ENCODE measurements around the gene PSMB2. TPM values are rescaled to one million over a fixed set of nuclear protein-coding genes. Genes with fewer than 3 reads are reported as not detected.

PSMB2 gene
- total RNA-seq, 4 donors from 2014 or later, result 16.1 to 41.6 (median 29.0) TPM

- Histone ChIP-seq H3K4me3 (no peak overlapping the region), H3K27me3 (no peaks in the 10 kb centered on the region), H3K36me3 (peaks cover 0 to 47% (median 13%) of the 10 kb centered on the region in 4 donors), H3K4me1 (peaks cover 17 to 40% (median 37%) of the 10 kb centered on the region in 4 donors), H3K9me3 (no peaks in the 10 kb centered on the region), H3K27ac (no peak overlapping the region)
- TF ChIP-seq, protein P1, sequence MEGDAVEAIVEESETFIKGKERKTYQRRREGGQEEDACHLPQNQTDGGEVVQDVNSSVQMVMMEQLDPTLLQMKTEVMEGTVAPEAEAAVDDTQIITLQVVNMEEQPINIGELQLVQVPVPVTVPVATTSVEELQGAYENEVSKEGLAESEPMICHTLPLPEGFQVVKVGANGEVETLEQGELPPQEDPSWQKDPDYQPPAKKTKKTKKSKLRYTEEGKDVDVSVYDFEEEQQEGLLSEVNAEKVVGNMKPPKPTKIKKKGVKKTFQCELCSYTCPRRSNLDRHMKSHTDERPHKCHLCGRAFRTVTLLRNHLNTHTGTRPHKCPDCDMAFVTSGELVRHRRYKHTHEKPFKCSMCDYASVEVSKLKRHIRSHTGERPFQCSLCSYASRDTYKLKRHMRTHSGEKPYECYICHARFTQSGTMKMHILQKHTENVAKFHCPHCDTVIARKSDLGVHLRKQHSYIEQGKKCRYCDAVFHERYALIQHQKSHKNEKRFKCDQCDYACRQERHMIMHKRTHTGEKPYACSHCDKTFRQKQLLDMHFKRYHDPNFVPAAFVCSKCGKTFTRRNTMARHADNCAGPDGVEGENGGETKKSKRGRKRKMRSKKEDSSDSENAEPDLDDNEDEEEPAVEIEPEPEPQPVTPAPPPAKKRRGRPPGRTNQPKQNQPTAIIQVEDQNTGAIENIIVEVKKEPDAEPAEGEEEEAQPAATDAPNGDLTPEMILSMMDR (IDR thresholded peaks at IDR 0.05), result no peak
- no peak for TF ChIP-seq EP300 (IDR thresholded peaks at IDR 0.05; ENCODE audit: low read depth)
- no peak for TF ChIP-seq POLR2AphosphoS5 (IDR thresholded peaks at IDR 0.05)
- in situ Hi-C loops (cut with MboI; ENCODE audit: low pct_ligation_motif_present in 1 of 4, low pct_unique_long_range_greater_than_20kb in 1 of 4, low sequenced_read_pairs in 3 of 4) (loop anchor here in 2 of 4 donors (25.0 kb wide), 2 partner anchors 92 to 367 kb away; partner anchors contain the start of gene SFPQ (in 2 of the 2)), intact Hi-C loops (cut with DNase I; ENCODE audit: low total_unique reads) (no loop called here)
- DNase-seq, result no peak
- WGBS, 2 donors (ENCODE audit: low coverage in 1 of 2), result 67 to 72% methylated on average over 2 of the region's 2 CpGs
These were observed 87.5 kb downstream of the PSMB2 start for GRCh38 chr1:35553851-35554250.

Other genes with a start within 250 kb of the PSMB2 start
- 100 to 1,000 TPM in 2 of 4 donors, 10 to 100 TPM in 2; 91.7 to 112 (median 97.6) TPM for gene KIAA0319L, start 84.1 kb downstream of the PSMB2 start, total RNA-seq
- 10 to 100 TPM in 1 of 4 donors, 1 to 10 TPM in 3; 6.7 to 11.3 (median 9.5) TPM for gene NCDN, start 83.7 kb downstream of the PSMB2 start, total RNA-seq
- 1 to 10 TPM in 1 of 4 donors, under 1 TPM in 1, not detected in 2; 0.27 to 1.4 TPM for gene TFAP2E, start 68.2 kb downstream of the PSMB2 start, total RNA-seq
- 1 to 10 TPM; 2.8 to 6.7 (median 4.7) TPM for gene C1orf216, start 77.4 kb upstream of the PSMB2 start, total RNA-seq
- gene CLSPN, start 128.5 kb upstream of the PSMB2 start, total RNA-seq, result under 1 TPM in 2 of 4 donors, not detected in 2; 0.79 to 0.82 TPM
- 10 to 100 TPM in 3 of 4 donors, 1 to 10 TPM in 1; 6.4 to 21.3 (median 16.8) TPM for gene AGO4, start 166.5 kb upstream of the PSMB2 start, total RNA-seq
- gene AGO1, start 241.7 kb upstream of the PSMB2 start, total RNA-seq, result 10 to 100 TPM; 20.6 to 40.2 (median 24.0) TPM